ENCODE results near the gene KAZALD1. TPM values are rescaled to one million over a fixed set of nuclear protein-coding genes. Genes with fewer than 3 reads are reported as not detected.

Gene KAZALD1
- total and polyA plus RNA-seq, 2 donors (not counting 1 experiment from before 2014, with no cell fraction given), result 0.34 to 0.37 TPM

DNA sequence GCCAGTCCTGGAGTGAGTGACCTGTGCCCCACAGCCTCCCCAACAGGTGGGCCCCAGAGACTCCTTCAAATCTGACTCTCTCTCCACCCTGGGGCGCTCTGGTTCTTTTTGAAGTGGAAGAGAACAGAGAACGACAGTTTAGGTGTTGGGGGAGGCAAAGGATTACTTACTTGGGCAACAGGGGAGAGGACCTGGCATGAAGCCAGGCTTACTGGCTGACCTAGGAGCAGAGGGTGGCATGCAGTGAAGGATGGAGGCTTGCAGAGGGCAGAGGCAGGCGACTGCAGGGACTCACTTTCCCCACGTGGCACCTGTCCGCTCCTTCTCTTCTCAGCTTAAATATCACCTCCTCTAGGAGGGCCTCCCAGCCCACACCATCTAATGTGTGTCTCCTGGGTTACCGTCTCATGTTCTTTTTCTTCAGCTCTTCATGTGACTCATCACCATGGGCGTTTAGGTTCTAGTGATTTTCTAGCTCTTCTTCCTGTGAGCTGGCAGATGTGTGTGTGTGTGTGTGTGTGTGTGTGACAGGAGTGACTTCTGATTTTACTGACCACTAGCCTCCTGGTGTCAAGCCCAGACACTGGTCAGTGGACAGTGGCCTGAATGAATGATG, 46.7 kb upstream of the KAZALD1 start:
- Mint-ChIP-seq H3K27ac (no peak overlapping the region), H3K9me3 (ENCODE audit: insufficient read depth) (no peaks in the 10 kb centered on the region), H3K4me1 (peaks cover 26% of the 10 kb centered on the region), H3K27me3 (peaks cover 38% of the 10 kb centered on the region), H3K4me3 (no peak overlapping the region)
- Histone ChIP-seq H3K27me3 (replicated peaks in 1 of 4; ENCODE audit: control extremely low read depth in 1 of 4, control insufficient read depth in 3 of 4, insufficient read depth in 4 of 4, low read length in 3 of 4) (peaks cover 0 to 46% (median 24%) of the 10 kb centered on the region in 4 experiments), H3K4me3 (ENCODE audit: control extremely low read depth in 1 of 5, extremely low read depth in 1 of 5, insufficient read depth in 1 of 5, low read depth in 2 of 5, low read length in 4 of 5) (no peak overlapping the region), H3K9me3 (ENCODE audit: control extremely low read depth in 1 of 3, control insufficient read depth in 2 of 3, insufficient read depth in 1 of 3, low read length in 2 of 3) (no peaks in the 10 kb centered on the region), H2AFZ (ENCODE audit: insufficient read depth, low read depth, low read length, poor library complexity, severe bottlenecking) (no peak overlapping the region), H3K36me3 (replicated peaks in 1 of 2; ENCODE audit: control extremely low read depth in 1 of 2, control insufficient read depth in 1 of 2, extremely low read depth in 1 of 2, insufficient read depth in 2 of 2, low read length in 1 of 2) (no peaks in the 10 kb centered on the region), H3K4me1 (ENCODE audit: control insufficient read depth in 2 of 2, insufficient read depth in 2 of 2, low read length in 2 of 2) (peaks cover 24 to 30% of the 10 kb centered on the region in 2 donors), H3K27ac (ENCODE audit: low read length in 2 of 2) (no peak overlapping the region), H4K20me1 (ENCODE audit: control insufficient read depth, insufficient read depth, low read length, poor library complexity, severe bottlenecking) (no peaks in the 10 kb centered on the region), H3K79me2 (ENCODE audit: control insufficient read depth, insufficient read depth, low read length) (no peaks in the 10 kb centered on the region), H3K4me2 (replicated peaks; ENCODE audit: low read depth, low read length, poor library complexity, severe bottlenecking) (no peak overlapping the region), H3K9ac (ENCODE audit: low read length) (no peak overlapping the region)
- intact Hi-C loops (cut with micrococcal nuclease), result loop anchor here (5.0 kb wide), 1 partner anchor 343 kb away; no protein-coding TSS in a partner anchor
- POLR2A ChIA-PET, result no interaction called here
- CTCF ChIA-PET, result interaction anchor here (0.8 to 7.0 kb wide), 23 partner anchors 9 to 137 kb away, joined by 3 to 70 read pairs (median 4); partner anchors contain the start of genes LZTS2, MRPL43, PDZD7 and SEMA4G
- DNase-seq (no peak), ATAC-seq (ENCODE audit: low read depth) (no peak)
- TF ChIP-seq EZH2 (IDR thresholded peaks at IDR 0.05; ENCODE audit: borderline replicate concordance, insufficient read depth, low read depth, low read length, poor library complexity, severe bottlenecking), result no peak
- TF ChIP-seq, protein P1, sequence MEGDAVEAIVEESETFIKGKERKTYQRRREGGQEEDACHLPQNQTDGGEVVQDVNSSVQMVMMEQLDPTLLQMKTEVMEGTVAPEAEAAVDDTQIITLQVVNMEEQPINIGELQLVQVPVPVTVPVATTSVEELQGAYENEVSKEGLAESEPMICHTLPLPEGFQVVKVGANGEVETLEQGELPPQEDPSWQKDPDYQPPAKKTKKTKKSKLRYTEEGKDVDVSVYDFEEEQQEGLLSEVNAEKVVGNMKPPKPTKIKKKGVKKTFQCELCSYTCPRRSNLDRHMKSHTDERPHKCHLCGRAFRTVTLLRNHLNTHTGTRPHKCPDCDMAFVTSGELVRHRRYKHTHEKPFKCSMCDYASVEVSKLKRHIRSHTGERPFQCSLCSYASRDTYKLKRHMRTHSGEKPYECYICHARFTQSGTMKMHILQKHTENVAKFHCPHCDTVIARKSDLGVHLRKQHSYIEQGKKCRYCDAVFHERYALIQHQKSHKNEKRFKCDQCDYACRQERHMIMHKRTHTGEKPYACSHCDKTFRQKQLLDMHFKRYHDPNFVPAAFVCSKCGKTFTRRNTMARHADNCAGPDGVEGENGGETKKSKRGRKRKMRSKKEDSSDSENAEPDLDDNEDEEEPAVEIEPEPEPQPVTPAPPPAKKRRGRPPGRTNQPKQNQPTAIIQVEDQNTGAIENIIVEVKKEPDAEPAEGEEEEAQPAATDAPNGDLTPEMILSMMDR (IDR thresholded peaks at IDR 0.05), result no peak
- 60% methylated on average over 4 of the region's 7 CpGs for WGBS (ENCODE audit: insufficient coverage)

DNA sequence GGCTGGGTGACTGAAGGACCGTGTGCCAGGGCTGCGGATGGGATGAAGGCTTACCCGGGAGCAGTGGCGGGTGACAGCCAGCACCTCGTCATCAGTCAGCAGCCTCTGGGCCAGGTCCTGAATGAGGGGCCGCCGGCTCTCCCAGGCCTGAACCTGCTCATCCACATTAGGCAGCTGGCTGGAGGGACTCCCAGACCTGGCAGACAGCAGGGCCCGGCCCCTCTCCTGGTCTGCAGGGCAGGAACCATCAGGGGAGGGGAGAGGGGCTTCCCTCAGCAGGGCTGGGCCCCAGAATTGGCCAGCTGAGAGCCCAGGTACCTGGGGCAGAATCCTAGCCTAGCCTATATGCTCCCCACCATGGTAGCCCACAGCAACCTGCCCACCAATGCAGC, 46.2 kb upstream of the KAZALD1 start:
- ChIA-PET POLR2A (no interaction called here), CTCF (interaction anchor here (1.2 to 7.0 kb wide), 7 partner anchors 10 to 47 kb away, joined by 3 to 70 read pairs (median 25); partner anchors contain the start of genes LZTS2, MRPL43, PDZD7 and SEMA4G)
- Histone ChIP-seq H3K27ac (ENCODE audit: low read length in 2 of 2) (no peak overlapping the region), H3K9ac (ENCODE audit: low read length) (no peak overlapping the region), H3K9me3 (ENCODE audit: control extremely low read depth in 1 of 3, control insufficient read depth in 2 of 3, insufficient read depth in 1 of 3, low read length in 2 of 3) (no peaks in the 10 kb centered on the region), H3K4me1 (ENCODE audit: control insufficient read depth in 2 of 2, insufficient read depth in 2 of 2, low read length in 2 of 2) (peaks cover 24 to 30% of the 10 kb centered on the region in 2 donors), H3K27me3 (replicated peaks in 1 of 4; ENCODE audit: control extremely low read depth in 1 of 4, control insufficient read depth in 3 of 4, insufficient read depth in 4 of 4, low read length in 3 of 4) (peaks cover 0 to 46% (median 24%) of the 10 kb centered on the region in 4 experiments), H3K79me2 (ENCODE audit: control insufficient read depth, insufficient read depth, low read length) (no peaks in the 10 kb centered on the region), H2AFZ (ENCODE audit: insufficient read depth, low read depth, low read length, poor library complexity, severe bottlenecking) (no peak overlapping the region), H4K20me1 (ENCODE audit: control insufficient read depth, insufficient read depth, low read length, poor library complexity, severe bottlenecking) (no peaks in the 10 kb centered on the region), H3K36me3 (replicated peaks in 1 of 2; ENCODE audit: control extremely low read depth in 1 of 2, control insufficient read depth in 1 of 2, extremely low read depth in 1 of 2, insufficient read depth in 2 of 2, low read length in 1 of 2) (no peaks in the 10 kb centered on the region), H3K4me2 (replicated peaks; ENCODE audit: low read depth, low read length, poor library complexity, severe bottlenecking) (no peak overlapping the region), H3K4me3 (ENCODE audit: control extremely low read depth in 1 of 5, extremely low read depth in 1 of 5, insufficient read depth in 1 of 5, low read depth in 2 of 5, low read length in 4 of 5) (no peak overlapping the region)
- Mint-ChIP-seq H3K4me3 (no peak overlapping the region), H3K9me3 (ENCODE audit: insufficient read depth) (no peaks in the 10 kb centered on the region), H3K4me1 (peaks cover 26% of the 10 kb centered on the region), H3K27me3 (peaks cover 38% of the 10 kb centered on the region), H3K27ac (no peak overlapping the region)
- TF ChIP-seq, protein P1 (IDR thresholded peaks at IDR 0.05), result no peak
- TF ChIP-seq EZH2 (IDR thresholded peaks at IDR 0.05; ENCODE audit: borderline replicate concordance, insufficient read depth, low read depth, low read length, poor library complexity, severe bottlenecking), result no peak
- ATAC-seq (ENCODE audit: low read depth) (no peak), DNase-seq (no peak)
- intact Hi-C loops (cut with micrococcal nuclease), result no loop called here
- 88% methylated on average over 8 of the region's 8 CpGs for WGBS (ENCODE audit: insufficient coverage)

Data from B cell (primary cell).